HG03280 (cell line): ENCODE results near the gene FZD10.

ENCODE experiments used
- ATAC-seq: cut with Tn5 transposase; IDR thresholded peaks from one replicate; pipeline ENCODE4 v1.9.1; 2021; ENCODE audit warnings: mild to moderate bottlenecking, moderate library complexity; ENCODE audit not compliant: unreplicated experiment

Gene FZD10

GRCh38 chr12:130131801-130132200, 30.5 kb upstream of the FZD10 start:
- ATAC-seq, result no peak

GRCh38 chr12:130132831-130133511, 29.3 kb upstream of the FZD10 start:
- no peak for ATAC-seq

DNA sequence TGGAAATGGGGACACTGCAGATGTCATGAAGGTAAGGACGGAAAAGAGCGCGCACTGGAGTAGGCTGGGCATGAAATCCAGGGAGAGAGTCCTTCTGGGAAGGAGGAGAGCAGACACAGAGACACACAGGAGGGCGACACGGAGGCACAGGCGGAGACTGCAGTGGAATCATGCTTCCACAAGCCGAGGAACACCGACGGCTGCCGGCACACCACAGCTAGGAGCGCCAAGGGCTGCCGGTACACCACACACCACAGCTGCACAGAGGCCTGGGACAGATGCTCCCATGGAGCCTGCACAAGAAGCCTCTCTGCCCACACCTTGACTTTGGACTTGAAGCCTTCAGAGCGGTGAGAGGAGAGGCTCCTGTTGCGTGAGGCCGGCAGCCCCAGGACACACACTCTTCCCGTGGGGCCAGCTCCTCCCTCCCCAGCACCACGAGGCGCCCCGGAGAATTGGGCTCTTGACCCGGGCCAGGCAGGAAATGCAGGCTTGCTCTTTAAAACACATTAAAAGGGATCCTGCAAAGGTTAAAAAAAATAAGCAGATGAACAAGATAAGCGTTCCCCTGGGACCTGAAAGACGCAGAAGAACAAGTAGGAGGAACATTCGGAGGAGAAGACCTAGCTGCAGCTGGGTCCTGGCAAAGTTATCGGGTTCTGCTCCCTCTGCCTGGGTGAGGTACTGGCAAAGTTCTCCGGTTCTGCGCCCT, 28.3 kb upstream of the FZD10 start:
- ATAC-seq, result no peak

- no peak for ATAC-seq
These were observed 27.7 kb upstream of the FZD10 start for GRCh38 chr12:130134563-130134915.

- no peak for ATAC-seq
These were observed 25.7 kb upstream of the FZD10 start for GRCh38 chr12:130136509-130137039.

GRCh38 chr12:130137040-130138018, 24.9 kb upstream of the FZD10 start:
- ATAC-seq, result no peak

DNA sequence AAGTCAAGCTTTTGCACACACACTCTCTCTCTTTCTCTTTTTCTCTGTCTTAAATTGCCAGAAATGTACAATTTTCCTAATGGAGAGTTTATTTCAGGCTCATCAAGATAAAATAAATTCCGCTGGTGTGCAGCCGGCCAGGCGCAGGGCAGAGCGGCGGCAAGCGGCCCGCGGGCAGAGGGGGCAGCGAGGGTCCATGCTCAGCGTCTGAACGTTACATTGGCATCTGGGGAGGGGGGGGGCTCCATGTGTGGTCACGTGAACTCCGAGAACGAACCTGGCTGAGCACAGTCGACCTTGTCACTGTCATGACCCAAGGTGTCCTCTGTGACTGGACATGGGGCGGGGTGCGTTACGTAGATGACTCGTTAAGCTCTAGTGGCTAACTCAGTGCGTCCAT, 23.8 kb upstream of the FZD10 start:
- ATAC-seq, result no peak

GRCh38 chr12:130139567-130140421, 22.5 kb upstream of the FZD10 start:
- ATAC-seq, result no peak

DNA sequence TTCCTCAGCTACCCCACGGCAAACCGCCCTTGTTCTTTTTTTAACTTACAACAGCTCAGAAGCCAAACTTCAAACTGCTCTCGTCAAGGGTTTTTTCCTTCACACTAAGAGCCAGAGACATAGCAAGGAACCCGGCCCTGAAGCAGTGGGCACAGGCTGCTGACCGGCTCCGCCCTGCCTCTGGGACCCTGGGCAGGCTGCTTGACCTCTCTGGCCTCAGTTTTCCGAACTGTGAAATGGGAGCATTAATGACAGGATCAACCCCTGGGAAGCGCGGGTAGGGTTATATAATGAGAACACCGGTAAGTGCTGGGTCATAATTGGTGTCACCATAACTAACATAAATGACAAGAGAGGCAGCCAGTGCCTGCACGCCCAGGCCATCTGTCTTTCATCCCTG, 21.2 kb upstream of the FZD10 start:
- ATAC-seq, result no peak

- no peak for ATAC-seq
These were observed 20.2 kb upstream of the FZD10 start for GRCh38 chr12:130141901-130142683.

- no peak for ATAC-seq
These were observed 19.5 kb upstream of the FZD10 start for GRCh38 chr12:130142736-130143135.

- no peak for ATAC-seq
These were observed 19.1 kb upstream of the FZD10 start for GRCh38 chr12:130143136-130143535.

DNA sequence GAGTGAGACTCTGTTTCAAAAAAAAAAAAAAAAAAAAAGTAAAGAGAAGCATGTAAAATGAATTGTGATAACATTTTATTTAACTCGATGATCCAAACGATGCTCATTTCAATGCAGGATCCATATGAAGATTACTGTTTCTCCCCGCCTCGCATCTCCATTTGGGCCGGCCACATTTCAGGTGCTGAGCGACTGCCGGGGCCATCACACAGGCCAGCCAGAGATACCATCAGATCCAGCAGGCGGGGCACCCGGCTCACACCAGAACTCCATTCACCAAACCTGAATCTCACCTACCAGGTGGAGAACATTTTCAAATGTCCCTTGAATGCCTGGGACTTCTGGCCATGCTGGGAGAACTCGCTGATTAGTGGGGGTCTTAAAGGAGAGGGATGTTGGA, 18.0 kb upstream of the FZD10 start:
- no peak for ATAC-seq

DNA sequence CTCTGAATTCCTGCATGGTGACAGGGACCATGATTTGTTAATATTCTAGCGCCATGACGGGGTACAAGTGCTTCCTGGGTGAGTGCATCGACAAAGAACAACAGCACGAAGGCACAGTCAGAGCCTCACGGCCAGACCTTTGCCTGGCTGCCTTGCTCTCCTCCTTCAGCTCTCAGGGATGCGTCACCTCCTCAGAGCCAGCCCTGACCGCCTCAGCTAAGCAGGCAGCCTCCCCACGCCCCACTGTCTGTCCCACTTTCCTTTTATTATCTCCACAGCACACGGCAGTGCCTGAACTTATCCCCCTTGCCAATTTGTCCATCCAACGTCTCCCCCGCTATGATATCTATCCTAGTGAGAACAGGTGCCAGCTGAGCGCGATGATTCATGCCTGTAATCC, 16.5 kb upstream of the FZD10 start:
- ATAC-seq, result no peak

DNA sequence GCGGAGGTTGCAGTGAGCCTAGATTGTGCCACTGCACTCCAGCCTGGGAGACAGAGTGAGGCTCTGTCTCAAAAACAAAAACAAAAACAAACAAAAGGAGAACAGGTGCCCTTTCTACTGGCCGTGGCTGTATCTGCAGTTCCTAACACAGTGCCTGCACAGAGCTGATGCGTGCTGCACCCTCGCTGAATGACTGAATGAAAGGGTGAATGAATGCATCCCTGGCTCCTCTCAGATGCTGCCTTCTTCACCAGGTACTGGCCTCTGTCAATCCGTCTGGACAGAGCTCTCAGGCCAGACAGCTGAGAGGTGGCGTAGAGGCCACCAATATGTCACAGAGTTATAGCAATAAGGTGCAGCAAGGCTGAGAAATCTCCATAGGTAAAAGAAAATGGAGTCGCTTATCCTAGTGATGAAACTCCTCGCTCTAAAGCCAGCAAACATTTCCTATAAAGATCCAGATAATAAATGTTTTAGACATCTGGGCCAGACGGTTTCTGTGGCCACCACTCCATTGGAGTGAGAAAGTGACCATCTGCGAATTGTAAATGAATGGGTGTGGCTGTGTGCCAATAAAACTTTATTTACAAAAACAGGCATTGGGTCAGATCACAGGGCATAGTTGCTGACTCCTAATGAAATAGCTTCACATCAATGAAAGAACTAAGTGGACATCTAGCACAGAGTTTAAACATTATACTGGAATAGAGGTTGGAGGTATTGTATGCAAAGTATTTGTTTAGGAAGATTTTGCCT, 15.9 kb upstream of the FZD10 start:
- ATAC-seq, result no peak

GRCh38 chr12:130147875-130148596, 14.2 kb upstream of the FZD10 start:
- ATAC-seq, result no peak

DNA sequence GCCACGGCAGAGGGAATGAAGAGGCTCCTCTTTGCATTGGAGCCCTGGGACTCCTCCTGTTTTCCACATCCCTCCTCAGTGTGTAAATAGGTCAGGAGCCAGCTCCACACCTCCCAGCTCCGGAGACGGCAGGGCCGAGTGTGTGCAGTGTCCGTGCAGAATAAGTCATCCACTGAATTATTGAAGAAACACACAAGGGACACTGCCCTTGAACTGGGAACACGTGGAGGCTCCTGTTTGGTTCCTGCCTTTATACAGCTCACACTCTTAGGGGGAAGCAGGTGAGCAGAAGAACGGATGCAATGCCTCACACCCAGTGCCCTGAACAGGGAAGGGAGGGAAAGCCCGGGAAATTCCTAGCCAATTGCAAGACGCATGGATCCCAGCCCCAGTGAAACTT, 10.4 kb upstream of the FZD10 start:
- ATAC-seq, result no peak

GRCh38 chr12:130152386-130152785, 9.9 kb upstream of the FZD10 start:
- ATAC-seq, result no peak
